IPS DF 19.7 (cell line): ENCODE measurements around the gene LHCGR.
"Not testable (repeated sequence)": the region's sequence is repeated elsewhere in the genome, so short reads cannot be mapped to it uniquely, and the experiment has no call there.

Experiments
- DNase-seq: peaks from one replicate; pipeline ENCODE4 v3.0.0-alpha.2; 2013; ENCODE audit warnings: low read depth, low spot score

Gene LHCGR

GRCh38 chr2:48747319-48747718 lies 8.2 kb downstream of the LHCGR start:
- no peak for DNase-seq

GRCh38 chr2:48739236-48739635 lies 16.3 kb downstream of the LHCGR start:
- not testable (repeated sequence) for DNase-seq

GRCh38 chr2:48738806-48739205 lies 16.7 kb downstream of the LHCGR start:
- DNase-seq = no peak

- no peak for DNase-seq
Measured at GRCh38 chr2:48736251-48736650, 19.3 kb downstream of the LHCGR start.

GRCh38 chr2:48734576-48735303 lies 20.8 kb downstream of the LHCGR start:
- DNase-seq = no peak

GRCh38 chr2:48733067-48733503 lies 22.4 kb downstream of the LHCGR start:
- no peak for DNase-seq

GRCh38 chr2:48728840-48729239 lies 26.7 kb downstream of the LHCGR start:
- no peak for DNase-seq

GRCh38 chr2:48728295-48728694 lies 27.2 kb downstream of the LHCGR start:
- no peak for DNase-seq

- DNase-seq = no peak
Measured at GRCh38 chr2:48727560-48727959, 28.0 kb downstream of the LHCGR start.

- no peak for DNase-seq
Measured at GRCh38 chr2:48725696-48726494, 29.6 kb downstream of the LHCGR start.

GRCh38 chr2:48724278-48724677 lies 31.2 kb downstream of the LHCGR start:
- DNase-seq = no peak

- no peak for DNase-seq
Measured at GRCh38 chr2:48723129-48723528, 32.4 kb downstream of the LHCGR start.

GRCh38 chr2:48722391-48722790 lies 33.1 kb downstream of the LHCGR start:
- DNase-seq = no peak

GRCh38 chr2:48721158-48721557 lies 34.4 kb downstream of the LHCGR start:
- no peak for DNase-seq

GRCh38 chr2:48719480-48720177 lies 35.9 kb downstream of the LHCGR start:
- DNase-seq = no peak

GRCh38 chr2:48717846-48718245 lies 37.7 kb downstream of the LHCGR start:
- no peak for DNase-seq

GRCh38 chr2:48715956-48716355 lies 39.6 kb downstream of the LHCGR start:
- DNase-seq = no peak

GRCh38 chr2:48715042-48715899 lies 40.3 kb downstream of the LHCGR start:
- DNase-seq = no peak

GRCh38 chr2:48714245-48714644 lies 41.3 kb downstream of the LHCGR start:
- DNase-seq = no peak

GRCh38 chr2:48713647-48714046 lies 41.9 kb downstream of the LHCGR start:
- DNase-seq = no peak

GRCh38 chr2:48712151-48712550 lies 43.4 kb downstream of the LHCGR start:
- DNase-seq = no peak
